GM12878 (cell line): Measurements from ENCODE around the gene HOXD10. TPM values are rescaled to one million over a fixed set of nuclear protein-coding genes. Genes with fewer than 3 reads are reported as not detected.

Experiments used
- ATAC-seq: fragments of 200-7000 bp; cut with Tn5 transposase; 3 replicates; pipeline ENCODE4 v1.9.1; 2020; ENCODE audit warnings: mild to moderate bottlenecking, moderate library complexity
- BruUV-seq: library from RNA; stranded (reverse); fragments of 400-500 nt; replicated peaks from 2 replicates; lab custom pipeline; 2021; lab: Mats Ljungman, UMichigan
- CTCF ChIA-PET: fragments of 300-600 bp; sonication (Branson Sonifier 250); formaldehyde crosslinking; extraction: SDS; loops from one replicate; lab custom pipeline; 2021; ENCODE audit warnings: inconsistent platforms; lab: Yijun Ruan, JAX
- POLR2A ChIA-PET: fragments of 350-600 bp; formaldehyde crosslinking; extraction: SDS; loops from one replicate; lab custom pipeline; 2021; ENCODE audit warnings: inconsistent platforms; lab: Charles Lee
- RAD21 ChIA-PET: fragments of 300-600 bp; sonication (Branson Sonifier 250); formaldehyde crosslinking; loops from one replicate; lab custom pipeline; 2023; ENCODE audit warnings: antibody characterized with exemption; ENCODE audit not compliant: unreplicated experiment; lab: Charles Lee
- SMC1A ChIA-PET: fragments of 300-600 bp; sonication (Branson Sonifier 250); formaldehyde crosslinking; loops from one replicate; lab custom pipeline; 2023; ENCODE audit not compliant: unreplicated experiment, uncharacterized antibody; lab: Charles Lee
- DNase-seq: peaks from one replicate; pipeline ENCODE4 v3.0.0-alpha.2; 2011; ENCODE audit warnings: low read depth, low spot score
- FAIRE-seq: peaks from 3 replicates; lab custom pipeline; 2011; peaks lifted over from hg19 to GRCh38; lab: Jason Lieb, UNC
- H2AFZ ChIP-seq: 2 replicates; pipeline ENCODE4 v1.6.0; 2011; ENCODE audit warnings: low read depth, low read length, control low read depth; ENCODE audit not compliant: control insufficient read depth
- H3K27ac ChIP-seq: 2 replicates; pipeline ENCODE4 v1.5.1; 2011; ENCODE audit warnings: control low read depth; ENCODE audit not compliant: control insufficient read depth, insufficient read depth
- H3K27me3 ChIP-seq, 2 experiments: replicated peaks in 1 of 2; 2 replicates each; pipeline versions ENCODE4 v1.6.0 to v1.6.1; 2011; ENCODE audit warnings: low read length in 1 of 2; ENCODE audit not compliant: control insufficient read depth in 2 of 2, insufficient read depth in 2 of 2
- H3K36me3 ChIP-seq, 2 experiments: 2 replicates each; pipeline ENCODE4 v1.5.1; 2011; ENCODE audit warnings: low read length in 1 of 2; ENCODE audit not compliant: control insufficient read depth in 2 of 2, insufficient read depth in 2 of 2
- H3K4me1 ChIP-seq: 2 replicates; pipeline ENCODE4 v1.6.1; 2011; ENCODE audit warnings: mild to moderate bottlenecking, low read length, moderate library complexity, mixed read lengths; ENCODE audit not compliant: control insufficient read depth, insufficient read depth
- H3K4me2 ChIP-seq: 2 replicates; pipeline ENCODE4 v1.6.0; 2011; ENCODE audit warnings: control low read depth; ENCODE audit not compliant: control insufficient read depth, insufficient read depth
- H3K4me3 ChIP-seq: fragments of 200-600 bp; sonication (generic); 2 replicates; pipeline ENCODE4 v1.5.1; 2016
- H3K79me2 ChIP-seq: 2 replicates; pipeline ENCODE4 v1.6.0; 2011; ENCODE audit warnings: low read length; ENCODE audit not compliant: control insufficient read depth, insufficient read depth
- H3K9ac ChIP-seq: 2 replicates; pipeline ENCODE4 v1.8.0; 2011; ENCODE audit warnings: low read length, control low read depth, mixed read lengths; ENCODE audit not compliant: control insufficient read depth, insufficient read depth
- H3K9me3 ChIP-seq: replicated peaks from 3 replicates; pipeline ENCODE4 v1.5.1; 2011; ENCODE audit warnings: mild to moderate bottlenecking, low read length; ENCODE audit not compliant: control insufficient read depth, insufficient read depth
- H4K20me1 ChIP-seq: 2 replicates; pipeline ENCODE4 v1.6.0; 2011; ENCODE audit not compliant: control insufficient read depth, insufficient read depth
- EED ChIP-seq: sonication (generic); IDR thresholded peaks from 2 replicates; pipeline ENCODE4 v1.6.1; 2016; ENCODE audit warnings: antibody characterized with exemption, low read depth
- ETV6 ChIP-seq, 2 experiments: fragments of 450-650 bp in 1 of 2; IDR thresholded peaks in 1 of 2; conservative IDR thresholded peaks in 1 of 2; 2 replicates each; pipeline ENCODE4 v1.6.1; 2014; ENCODE audit warnings: antibody characterized with exemption in 1 of 2, borderline replicate concordance in 1 of 2, low read depth in 1 of 2, mild to moderate bottlenecking in 1 of 2, moderate library complexity in 1 of 2
- FOS ChIP-seq: IDR thresholded peaks from 3 replicates; pipeline ENCODE4 v1.6.1; 2011; ENCODE audit warnings: borderline replicate concordance; ENCODE audit not compliant: insufficient read length; ENCODE audit errors: extremely low read depth
- IKZF2 ChIP-seq, 2 experiments: fragments of 450-650 bp; IDR thresholded peaks; 2 replicates each; pipeline ENCODE4 v1.6.1; 2017; ENCODE audit warnings: mild to moderate bottlenecking in 2 of 2, moderate library complexity in 2 of 2
- KAT2A ChIP-seq: conservative IDR thresholded peaks from 2 replicates; pipeline ENCODE4 v1.6.1; 2011; ENCODE audit warnings: low read depth, low read length; ENCODE audit not compliant: control insufficient read depth
- MYC ChIP-seq: IDR thresholded peaks from 2 replicates; pipeline ENCODE4 v1.6.1; 2011; ENCODE audit warnings: mild to moderate bottlenecking, low read length, moderate library complexity, inconsistent platforms; ENCODE audit not compliant: insufficient read depth, insufficient replicate concordance, insufficient read length, severe bottlenecking
- NFIC ChIP-seq: IDR thresholded peaks from 2 replicates; pipeline ENCODE4 v1.6.1; 2012; ENCODE audit warnings: low read depth, mild to moderate bottlenecking, inconsistent platforms, low read length, moderate library complexity
- ZBED1 ChIP-seq: IDR thresholded peaks from 2 replicates; pipeline ENCODE4 v1.6.1; 2016; ENCODE audit warnings: borderline replicate concordance
- WGBS: methylation state at CpG from one replicate; pipeline ENCODE4 v1.1.6; 2016; ENCODE audit warnings: low lambda C conversion rate; ENCODE audit not compliant: insufficient replicate concordance, insufficient coverage; ENCODE audit errors: missing lambda C conversion rate; 5-methylcytosine and 5-hydroxymethylcytosine counted together
- in situ Hi-C: fragments of 300-500 bp; cut with MboI; formaldehyde crosslinking; loops from 9 replicates; pipeline ENCODE4 v1.14.3; 2018; ENCODE audit warnings: mixed read lengths
- intact Hi-C: fragments of 100-400 bp; cut with micrococcal nuclease; formaldehyde crosslinking; loops from one replicate; pipeline ENCODE4 v1.14.2; 2022; ENCODE audit not compliant: unreplicated experiment
- polyA plus RNA-seq, 11 experiments: library from polyadenylated mRNA; depleted of rRNA in 4 of 11; unstranded in 6 of 11; stranded (reverse) in 5 of 11; fragments of >200 nt; fragmentation: Nextera tagmentation in 4 of 11; fragmentation: Illumina TruSeq in 1 of 11; extraction: Ambion mirVana in 4 of 11; extraction: Trizol in 1 of 11; gene quantifications; 1 replicate in 1 of 11; 2 replicates in 10 of 11; pipeline versions ENCODE4 v1.2.1 to v1.2.3, GENCODE V29; 2011 to 2016; ENCODE audit warnings: inconsistent platforms in 2 of 11, missing spikeins in 2 of 11, low read depth in 1 of 11
- total RNA-seq, 4 experiments: library from RNA; depleted of rRNA in 3 of 4; stranded (reverse); fragments of >200 nt in 3 of 4; fragmentation: Illumina TruSeq in 1 of 4; extraction: Trizol in 1 of 4; gene quantifications; 2 replicates each; pipeline versions ENCODE4 v1.2.1 to v1.2.3, GENCODE V29; 2013 to 2021
- TF ChIP-seq, protein P1 (sequence below): fragments of 450-650 bp; IDR thresholded peaks from 2 replicates; pipeline ENCODE4 v1.6.1; 2016; ENCODE audit warnings: mild to moderate bottlenecking, moderate library complexity, borderline replicate concordance
- TF ChIP-seq, protein P2 (sequence below): fragments of 450-650 bp; IDR thresholded peaks from 2 replicates; pipeline ENCODE4 v1.6.1; 2017; ENCODE audit warnings: mild to moderate bottlenecking, low read depth, inconsistent platforms; ENCODE audit not compliant: poor library complexity, severe bottlenecking
- TF ChIP-seq, protein P3 (sequence below): fragments of 450-650 bp; IDR thresholded peaks from 2 replicates; pipeline ENCODE4 v1.6.1; 2017; ENCODE audit warnings: mild to moderate bottlenecking, moderate library complexity

Gene HOXD10
- total and polyA plus RNA-seq, 10 of the 15 experiments (the other 5 are each of a cell fraction or from before 2014, with no cell fraction given): not detected

DNA sequence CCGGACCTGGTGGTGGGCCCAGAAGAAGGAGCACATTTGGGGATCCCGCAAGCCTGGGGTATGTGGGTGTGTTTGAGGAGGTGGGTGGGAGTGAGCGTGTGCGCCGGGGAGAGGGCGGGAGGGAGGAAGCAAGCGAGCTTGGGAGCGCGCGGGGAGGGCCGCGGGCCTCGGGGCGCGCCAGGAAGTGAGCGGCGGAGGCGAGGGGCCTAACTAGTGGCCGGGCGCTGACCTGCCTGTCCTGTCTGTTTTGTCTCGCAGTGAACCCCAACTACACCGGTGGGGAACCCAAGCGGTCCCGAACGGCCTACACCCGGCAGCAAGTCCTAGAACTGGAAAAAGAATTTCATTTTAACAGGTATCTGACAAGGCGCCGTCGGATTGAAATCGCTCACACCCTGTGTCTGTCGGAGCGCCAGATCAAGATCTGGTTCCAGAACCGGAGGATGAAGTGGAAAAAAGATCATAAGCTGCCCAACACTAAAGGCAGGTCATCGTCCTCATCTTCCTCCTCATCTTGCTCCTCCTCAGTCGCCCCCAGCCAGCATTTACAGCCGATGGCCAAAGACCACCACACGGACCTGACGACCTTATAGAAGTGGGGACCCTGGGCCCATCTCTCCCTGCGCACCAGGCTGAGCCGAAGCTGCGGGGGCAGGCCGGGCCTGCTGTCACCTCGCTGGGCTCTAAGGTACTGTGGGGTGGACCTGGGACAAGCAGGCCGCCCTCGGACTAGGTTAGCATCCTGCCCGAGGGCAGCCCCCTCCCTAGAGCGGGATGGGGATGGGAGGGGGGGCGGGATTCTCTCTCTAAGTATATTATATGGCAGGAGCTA, 36.0 kb downstream of the HOXD10 start:
- intact Hi-C loops (no loop called here), in situ Hi-C loops (no loop called here)
- H3K4me2 ChIP-seq: no peak overlapping the region
- 36% methylated on average over 37 of the region's 48 CpGs for WGBS
- ChIA-PET RAD21 (interaction anchor here (0.9 to 1.3 kb wide), 2 partner anchors 13 to 402 kb away, joined by 3 to 4 read pairs; no protein-coding TSS in a partner anchor), CTCF (no interaction called here), POLR2A (interaction anchor here (0.6 kb wide), 1 partner anchor 486 kb away, joined by 4 read pairs; no protein-coding TSS in a partner anchor), SMC1A (no interaction called here)
- FAIRE-seq (no peak), DNase-seq (no peak), ATAC-seq (no peak)
- BruUV-seq: no TSS peak
- H4K20me1 ChIP-seq: no peaks in the 10 kb centered on the region
- H3K36me3 ChIP-seq: no peaks in the 10 kb centered on the region
- no peak overlapping the region for H3K9ac ChIP-seq
- H3K4me3 ChIP-seq: no peak overlapping the region
- H3K27ac ChIP-seq: no peak overlapping the region
- no peaks in the 10 kb centered on the region for H3K79me2 ChIP-seq
- H2AFZ ChIP-seq: no peak overlapping the region
- no peaks in the 10 kb centered on the region for H3K9me3 ChIP-seq
- H3K4me1 ChIP-seq: no peaks in the 10 kb centered on the region
- peaks cover 9 to 37% of the 10 kb centered on the region in 2 experiments for H3K27me3 ChIP-seq
- TF ChIP-seq, protein P1, sequence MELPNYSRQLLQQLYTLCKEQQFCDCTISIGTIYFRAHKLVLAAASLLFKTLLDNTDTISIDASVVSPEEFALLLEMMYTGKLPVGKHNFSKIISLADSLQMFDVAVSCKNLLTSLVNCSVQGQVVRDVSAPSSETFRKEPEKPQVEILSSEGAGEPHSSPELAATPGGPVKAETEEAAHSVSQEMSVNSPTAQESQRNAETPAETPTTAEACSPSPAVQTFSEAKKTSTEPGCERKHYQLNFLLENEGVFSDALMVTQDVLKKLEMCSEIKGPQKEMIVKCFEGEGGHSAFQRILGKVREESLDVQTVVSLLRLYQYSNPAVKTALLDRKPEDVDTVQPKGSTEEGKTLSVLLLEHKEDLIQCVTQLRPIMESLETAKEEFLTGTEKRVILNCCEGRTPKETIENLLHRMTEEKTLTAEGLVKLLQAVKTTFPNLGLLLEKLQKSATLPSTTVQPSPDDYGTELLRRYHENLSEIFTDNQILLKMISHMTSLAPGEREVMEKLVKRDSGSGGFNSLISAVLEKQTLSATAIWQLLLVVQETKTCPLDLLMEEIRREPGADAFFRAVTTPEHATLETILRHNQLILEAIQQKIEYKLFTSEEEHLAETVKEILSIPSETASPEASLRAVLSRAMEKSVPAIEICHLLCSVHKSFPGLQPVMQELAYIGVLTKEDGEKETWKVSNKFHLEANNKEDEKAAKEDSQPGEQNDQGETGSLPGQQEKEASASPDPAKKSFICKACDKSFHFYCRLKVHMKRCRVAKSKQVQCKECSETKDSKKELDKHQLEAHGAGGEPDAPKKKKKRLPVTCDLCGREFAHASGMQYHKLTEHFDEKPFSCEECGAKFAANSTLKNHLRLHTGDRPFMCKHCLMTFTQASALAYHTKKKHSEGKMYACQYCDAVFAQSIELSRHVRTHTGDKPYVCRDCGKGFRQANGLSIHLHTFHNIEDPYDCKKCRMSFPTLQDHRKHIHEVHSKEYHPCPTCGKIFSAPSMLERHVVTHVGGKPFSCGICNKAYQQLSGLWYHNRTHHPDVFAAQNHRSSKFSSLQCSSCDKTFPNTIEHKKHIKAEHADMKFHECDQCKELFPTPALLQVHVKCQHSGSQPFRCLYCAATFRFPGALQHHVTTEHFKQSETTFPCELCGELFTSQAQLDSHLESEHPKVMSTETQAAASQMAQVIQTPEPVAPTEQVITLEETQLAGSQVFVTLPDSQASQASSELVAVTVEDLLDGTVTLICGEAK: no peak
- TF ChIP-seq EED (no peak), ZBED1 (no peak), NFIC (no peak), MYC (no peak), ETV6 (conservative IDR thresholded peaks at IDR 0.05 in 1 of 2, IDR thresholded peaks at IDR 0.05 in 1 of 2; ENCODE audit: borderline replicate concordance in 1 of 2, low read depth in 1 of 2) (no peak), KAT2A (no peak), FOS (no peak), IKZF2 (IDR thresholded peaks at IDR 0.05) (no peak)
- TF ChIP-seq, protein P2, sequence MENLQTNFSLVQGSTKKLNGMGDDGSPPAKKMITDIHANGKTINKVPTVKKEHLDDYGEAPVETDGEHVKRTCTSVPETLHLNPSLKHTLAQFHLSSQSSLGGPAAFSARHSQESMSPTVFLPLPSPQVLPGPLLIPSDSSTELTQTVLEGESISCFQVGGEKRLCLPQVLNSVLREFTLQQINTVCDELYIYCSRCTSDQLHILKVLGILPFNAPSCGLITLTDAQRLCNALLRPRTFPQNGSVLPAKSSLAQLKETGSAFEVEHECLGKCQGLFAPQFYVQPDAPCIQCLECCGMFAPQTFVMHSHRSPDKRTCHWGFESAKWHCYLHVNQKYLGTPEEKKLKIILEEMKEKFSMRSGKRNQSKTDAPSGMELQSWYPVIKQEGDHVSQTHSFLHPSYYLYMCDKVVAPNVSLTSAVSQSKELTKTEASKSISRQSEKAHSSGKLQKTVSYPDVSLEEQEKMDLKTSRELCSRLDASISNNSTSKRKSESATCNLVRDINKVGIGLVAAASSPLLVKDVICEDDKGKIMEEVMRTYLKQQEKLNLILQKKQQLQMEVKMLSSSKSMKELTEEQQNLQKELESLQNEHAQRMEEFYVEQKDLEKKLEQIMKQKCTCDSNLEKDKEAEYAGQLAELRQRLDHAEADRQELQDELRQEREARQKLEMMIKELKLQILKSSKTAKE: no peak
- TF ChIP-seq, protein P3, sequence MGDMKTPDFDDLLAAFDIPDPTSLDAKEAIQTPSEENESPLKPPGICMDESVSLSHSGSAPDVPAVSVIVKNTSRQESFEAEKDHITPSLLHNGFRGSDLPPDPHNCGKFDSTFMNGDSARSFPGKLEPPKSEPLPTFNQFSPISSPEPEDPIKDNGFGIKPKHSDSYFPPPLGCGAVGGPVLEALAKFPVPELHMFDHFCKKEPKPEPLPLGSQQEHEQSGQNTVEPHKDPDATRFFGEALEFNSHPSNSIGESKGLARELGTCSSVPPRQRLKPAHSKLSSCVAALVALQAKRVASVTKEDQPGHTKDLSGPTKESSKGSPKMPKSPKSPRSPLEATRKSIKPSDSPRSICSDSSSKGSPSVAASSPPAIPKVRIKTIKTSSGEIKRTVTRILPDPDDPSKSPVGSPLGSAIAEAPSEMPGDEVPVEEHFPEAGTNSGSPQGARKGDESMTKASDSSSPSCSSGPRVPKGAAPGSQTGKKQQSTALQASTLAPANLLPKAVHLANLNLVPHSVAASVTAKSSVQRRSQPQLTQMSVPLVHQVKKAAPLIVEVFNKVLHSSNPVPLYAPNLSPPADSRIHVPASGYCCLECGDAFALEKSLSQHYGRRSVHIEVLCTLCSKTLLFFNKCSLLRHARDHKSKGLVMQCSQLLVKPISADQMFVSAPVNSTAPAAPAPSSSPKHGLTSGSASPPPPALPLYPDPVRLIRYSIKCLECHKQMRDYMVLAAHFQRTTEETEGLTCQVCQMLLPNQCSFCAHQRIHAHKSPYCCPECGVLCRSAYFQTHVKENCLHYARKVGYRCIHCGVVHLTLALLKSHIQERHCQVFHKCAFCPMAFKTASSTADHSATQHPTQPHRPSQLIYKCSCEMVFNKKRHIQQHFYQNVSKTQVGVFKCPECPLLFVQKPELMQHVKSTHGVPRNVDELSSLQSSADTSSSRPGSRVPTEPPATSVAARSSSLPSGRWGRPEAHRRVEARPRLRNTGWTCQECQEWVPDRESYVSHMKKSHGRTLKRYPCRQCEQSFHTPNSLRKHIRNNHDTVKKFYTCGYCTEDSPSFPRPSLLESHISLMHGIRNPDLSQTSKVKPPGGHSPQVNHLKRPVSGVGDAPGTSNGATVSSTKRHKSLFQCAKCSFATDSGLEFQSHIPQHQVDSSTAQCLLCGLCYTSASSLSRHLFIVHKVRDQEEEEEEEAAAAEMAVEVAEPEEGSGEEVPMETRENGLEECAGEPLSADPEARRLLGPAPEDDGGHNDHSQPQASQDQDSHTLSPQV: no peak
